Fibroblast of skin of left quadriceps (primary cell): Measurements from ENCODE around the gene SYCE1.
"Not testable (repeated sequence)": the region's sequence is repeated elsewhere in the genome, so short reads cannot be mapped to it uniquely, and the experiment has no call there.

Experiments used
- DNase-seq, 2 experiments: peaks; one replicate each; pipeline ENCODE4 v3.0.0-alpha.2; 2013; ENCODE audit warnings: low read depth in 2 of 2

The SYCE1 gene

DNA sequence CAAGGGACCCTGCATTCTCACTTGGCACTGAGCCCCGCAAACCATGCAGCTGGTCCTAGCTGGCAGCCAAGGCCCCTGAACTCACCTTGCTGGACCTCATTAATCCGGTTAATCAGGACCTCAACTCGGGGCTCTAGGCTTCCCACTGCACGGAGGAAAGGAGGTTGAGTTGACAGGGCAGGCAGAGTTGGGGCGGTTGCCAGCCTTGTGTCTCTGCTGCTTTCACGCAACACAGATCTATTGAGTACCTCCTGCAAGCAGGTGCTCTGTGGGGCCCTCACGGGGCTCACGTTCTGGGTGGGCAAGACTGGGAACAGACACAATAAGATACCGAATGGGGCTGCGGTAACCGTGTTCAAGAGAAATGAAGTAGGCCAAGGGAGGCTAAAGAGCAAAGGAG lies 6.2 kb downstream of the SYCE1 start:
- no peak for DNase-seq

DNA sequence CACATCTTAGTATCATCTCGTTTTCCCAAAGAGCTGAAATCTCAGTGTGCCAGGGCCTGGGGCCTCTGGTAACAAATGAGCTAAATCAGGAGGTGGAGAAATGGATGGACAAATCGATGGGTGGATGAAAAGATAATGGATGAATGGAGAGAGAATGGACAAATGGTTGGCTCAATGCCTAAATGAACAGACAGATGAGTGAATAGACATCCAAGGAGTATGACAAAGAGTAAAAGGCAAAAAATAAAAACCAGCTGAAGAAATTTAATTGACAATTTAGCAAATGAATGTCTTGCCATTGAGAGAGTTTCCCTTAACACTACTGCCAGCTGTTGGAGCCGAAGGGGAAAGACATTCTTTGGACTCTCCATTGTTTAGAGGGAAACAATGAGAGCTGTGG lies 8.0 kb downstream of the SYCE1 start:
- no peak for DNase-seq

DNA sequence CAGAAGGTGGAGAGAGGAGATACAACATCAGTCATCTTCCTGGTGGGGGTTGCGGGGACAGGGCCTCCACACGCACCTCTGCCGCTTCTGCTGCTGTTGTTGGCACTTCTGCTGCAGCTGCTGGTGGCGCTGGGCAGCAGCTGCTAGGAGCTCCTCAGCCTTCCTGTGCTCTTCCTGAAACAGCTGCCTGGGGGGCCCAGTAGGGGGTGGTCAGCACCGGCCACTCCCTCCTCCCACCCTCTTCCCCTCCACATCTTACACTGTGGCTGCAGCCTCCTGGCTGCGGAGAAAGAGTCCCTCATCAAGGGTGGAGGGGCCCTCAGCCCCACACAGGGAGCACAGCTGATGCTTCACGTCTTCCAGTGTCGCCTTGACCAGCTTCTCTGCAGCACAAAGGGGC lies 9.9 kb downstream of the SYCE1 start:
- no peak for DNase-seq

DNA sequence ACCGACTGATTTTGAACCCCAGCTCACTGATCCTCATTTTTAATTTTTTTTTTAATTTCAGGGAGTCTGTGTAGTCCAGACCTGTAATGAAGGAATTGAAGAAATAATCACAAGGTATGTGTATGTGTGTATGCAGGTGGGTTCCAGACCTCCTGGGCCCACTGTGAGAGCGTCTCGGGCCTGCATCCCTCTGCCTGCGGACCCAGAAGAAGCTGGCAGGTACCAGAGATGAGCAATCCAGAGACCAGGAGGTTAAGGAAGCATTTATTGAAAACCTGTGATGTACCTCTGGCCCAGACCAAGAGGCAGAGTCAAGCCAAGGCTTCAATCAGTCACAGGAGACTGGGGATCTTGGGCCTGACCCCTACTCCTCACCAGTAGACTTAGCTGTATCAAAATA lies 10.8 kb downstream of the SYCE1 start:
- no peak for DNase-seq

DNA sequence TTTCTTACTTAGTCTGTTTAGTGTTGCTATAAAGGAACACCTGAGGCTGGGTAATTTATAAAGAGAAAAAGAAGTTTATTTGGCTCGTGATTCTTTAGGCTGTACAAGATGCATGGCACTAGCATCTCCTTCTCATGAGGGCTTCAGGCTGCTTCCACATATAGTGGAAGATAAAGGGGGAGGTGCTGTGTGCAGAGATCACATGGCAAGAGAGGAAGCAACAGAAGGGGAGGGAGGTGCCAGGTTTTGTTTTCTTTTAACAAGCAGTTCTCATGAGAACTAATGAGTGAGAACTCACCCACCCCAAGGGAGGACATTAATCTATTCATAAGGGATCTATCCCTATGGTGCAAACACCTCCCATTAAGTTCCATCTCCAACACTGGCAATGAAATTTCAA lies 20.9 kb downstream of the SYCE1 start:
- DNase-seq: no peak

DNA sequence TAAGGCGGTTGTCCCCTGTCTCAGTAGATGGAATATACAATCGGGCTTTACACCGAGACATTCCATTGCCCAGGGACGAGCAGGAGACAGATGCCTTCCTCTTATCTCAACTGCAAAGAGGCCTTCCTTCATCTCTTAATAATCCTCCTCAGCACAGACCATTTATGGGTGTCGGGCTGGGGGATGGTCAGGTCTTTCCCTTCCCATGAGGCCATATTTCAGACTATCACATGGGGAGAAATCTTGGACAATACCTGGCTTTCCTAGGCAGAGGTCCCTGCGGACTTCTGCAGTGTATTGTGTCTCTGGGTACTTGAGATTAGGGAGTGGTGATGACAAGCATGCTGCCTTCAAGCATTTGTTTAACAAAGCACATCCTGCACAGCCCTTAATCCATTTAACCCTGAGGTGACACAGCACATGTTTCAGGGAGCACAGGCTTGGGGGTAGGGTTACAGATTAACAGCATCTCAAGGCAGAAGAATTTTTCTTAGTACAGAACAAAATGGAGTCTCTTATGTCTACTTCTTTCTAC lies 23.9 kb downstream of the SYCE1 start:
- not testable (repeated sequence) for DNase-seq

DNA sequence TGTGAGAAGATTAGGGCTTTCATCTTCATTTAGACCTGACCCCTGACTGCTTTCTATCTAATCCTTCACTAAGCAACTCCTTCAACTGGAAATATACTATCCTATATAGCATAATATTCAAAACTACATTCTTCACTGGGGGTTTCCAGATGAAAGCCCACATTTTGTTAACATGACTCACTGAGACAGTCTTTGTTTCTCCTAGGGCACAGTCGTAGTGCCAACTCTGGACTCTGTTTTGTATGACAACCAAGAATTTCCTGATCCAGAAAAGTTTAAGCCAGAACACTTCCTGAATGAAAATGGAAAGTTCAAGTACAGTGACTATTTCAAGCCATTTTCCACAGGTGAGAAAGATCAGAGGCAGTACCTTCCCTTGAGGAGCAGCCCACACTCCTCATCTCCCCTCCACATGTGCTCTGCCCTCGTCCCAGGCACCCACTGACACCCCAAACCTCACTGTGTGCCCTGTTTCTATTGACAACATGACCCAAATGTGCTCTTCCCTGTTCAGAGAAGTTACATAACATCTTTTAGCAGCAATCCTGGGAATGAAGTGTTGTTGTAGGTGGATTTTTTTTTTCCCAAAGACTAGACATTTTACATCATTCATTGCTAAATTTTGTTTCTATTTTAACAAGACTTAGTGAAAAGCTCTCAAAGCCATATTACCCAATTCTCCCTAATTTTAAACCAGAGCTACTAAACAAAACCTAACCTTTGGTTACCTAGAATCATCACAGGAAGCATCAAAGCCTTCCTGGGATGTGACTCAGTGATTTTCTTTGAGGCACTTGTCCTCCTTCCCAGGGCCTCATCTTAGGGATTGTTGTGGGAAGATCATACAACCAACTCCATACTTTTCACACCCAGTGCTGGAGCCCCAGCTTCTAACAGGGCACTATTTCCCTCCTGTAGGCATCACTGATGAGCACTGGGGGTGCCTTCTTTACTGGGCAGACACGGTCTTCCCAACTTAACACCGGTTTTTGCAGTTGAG lies 27.5 kb downstream of the SYCE1 start:
- DNase-seq: no peak

DNA sequence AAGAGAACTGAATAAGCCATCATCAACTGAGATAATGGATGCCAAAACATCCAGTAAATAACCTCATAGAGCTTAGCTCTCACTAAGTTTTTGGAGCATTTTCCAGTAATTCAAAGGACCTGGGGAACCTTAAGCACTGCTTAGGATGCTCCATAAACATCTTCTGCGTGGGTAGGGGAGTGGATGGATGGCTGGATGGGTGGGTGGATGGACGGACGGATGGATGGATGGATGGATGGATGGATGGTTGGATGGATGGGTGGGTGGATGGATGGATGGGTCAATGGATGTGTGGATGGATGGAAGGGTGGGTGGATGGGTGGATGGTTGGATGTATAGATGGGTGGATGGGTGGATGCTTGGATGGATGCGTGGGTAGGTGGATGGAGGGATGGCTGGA lies 29.2 kb downstream of the SYCE1 start:
- DNase-seq: no peak

DNA sequence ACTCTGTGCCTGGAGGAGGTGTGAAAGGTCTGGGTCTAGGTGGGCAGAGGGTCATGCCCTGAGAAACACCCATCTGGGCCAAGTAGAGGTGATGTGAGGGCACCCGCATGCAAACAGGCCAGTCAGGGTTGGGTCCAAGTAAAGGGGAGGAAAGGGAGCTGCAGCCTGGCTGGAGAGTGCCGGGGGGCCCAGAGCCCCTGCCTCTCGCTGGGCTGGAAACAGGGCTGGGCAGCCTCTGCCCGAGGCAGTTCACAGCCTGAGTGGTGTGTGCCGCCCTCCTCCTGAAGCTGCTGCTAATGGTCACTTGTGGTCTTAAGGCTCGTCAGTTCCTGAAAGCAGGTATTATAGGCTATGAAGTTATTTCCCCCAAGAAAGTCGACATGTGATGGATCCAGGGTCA lies 31.0 kb downstream of the SYCE1 start:
- DNase-seq: no peak

DNA sequence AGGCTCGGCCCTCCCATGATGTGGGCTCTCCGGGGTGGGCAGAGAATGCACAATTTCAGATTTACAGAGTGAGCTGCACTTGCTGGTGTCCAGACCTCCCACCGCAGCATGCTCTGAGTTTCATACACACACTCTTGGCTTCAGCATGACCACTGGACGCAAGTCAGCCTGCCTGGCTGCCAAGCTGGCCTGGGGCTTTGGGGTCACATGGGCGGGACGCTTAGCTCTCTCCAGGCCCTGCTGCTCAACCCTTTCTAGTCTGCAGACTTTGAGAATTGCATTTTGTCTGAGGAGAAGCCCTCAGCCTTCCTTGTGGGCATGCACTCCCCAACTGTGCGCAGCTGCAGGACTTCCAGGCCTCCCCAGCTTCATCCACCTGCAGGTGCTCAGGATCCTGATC lies 32.5 kb downstream of the SYCE1 start:
- DNase-seq: no peak

DNA sequence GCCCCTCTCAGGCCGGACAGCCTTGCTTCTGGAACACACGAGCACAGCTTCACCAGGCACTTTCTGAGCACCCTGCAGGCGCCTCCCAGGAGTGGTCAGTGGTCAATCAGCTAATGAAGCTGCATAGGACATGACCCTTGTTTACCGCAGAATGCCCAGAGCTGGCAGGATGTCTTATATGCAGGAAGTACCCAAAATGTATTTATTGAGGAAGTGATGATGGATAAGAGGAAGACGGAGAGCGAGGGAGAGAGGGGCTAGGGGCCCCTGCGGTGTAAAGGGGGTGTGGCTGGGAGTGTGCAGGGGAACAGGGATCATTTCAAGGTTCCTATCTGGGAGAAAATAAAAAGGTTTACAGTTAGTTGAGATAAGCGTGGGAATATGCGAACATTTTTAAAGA lies 34.9 kb downstream of the SYCE1 start:
- DNase-seq: no peak

DNA sequence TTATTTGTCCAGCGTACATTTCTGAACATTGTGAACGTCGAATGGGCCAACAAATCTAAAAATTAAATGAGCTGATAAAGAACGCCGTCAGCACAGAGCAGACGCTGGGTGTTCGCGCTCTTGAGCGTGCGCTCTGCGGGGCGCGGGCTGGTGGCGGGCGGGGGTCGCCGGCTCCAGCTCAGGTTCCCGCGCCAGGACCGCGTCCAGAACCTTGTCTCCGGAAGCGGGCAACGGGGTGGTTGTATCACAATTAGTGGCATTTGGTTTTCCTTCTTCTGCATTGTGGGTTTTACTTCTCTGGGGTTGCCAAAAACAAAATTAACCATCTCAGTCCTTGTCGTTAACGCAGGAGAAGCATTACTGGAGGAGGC lies 35.8 kb downstream of the SYCE1 start:
- DNase-seq: no peak

DNA sequence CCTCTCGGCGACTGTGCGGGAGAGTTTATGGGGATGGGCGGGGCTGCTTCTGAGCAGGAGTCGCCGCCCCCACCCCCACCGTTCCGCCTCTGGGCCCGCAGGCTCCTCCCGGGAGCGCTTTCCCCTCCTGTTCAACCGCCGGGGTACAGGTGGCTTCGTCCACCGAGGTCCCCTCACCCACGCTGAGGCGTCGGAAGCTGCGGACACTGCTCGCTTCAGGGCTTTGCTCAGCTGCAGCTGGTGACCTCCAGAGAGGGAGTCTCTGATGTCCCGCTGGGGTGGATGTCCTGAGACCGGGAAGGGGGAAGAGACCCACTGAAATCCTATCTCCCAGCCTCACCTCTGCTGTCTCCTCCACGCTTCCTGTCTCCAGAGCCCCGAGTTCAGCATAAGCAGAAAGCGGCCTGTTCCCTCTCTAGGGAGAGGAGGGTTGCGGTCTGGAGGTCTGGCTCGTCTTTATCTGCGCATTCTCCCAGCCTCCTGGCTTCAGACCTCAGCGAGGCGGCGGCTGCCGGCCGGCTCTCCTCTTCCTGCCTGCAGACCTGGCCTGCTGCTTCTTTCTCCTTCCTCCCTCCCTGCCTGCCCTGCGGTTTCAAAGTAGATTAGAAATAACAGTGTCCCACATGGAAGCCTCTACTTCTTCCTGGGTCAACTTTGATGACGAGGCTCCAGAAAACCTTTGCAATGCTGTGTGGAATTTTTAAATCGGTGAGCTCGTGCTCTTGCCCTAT lies 36.4 kb downstream of the SYCE1 start:
- DNase-seq: no peak

DNA sequence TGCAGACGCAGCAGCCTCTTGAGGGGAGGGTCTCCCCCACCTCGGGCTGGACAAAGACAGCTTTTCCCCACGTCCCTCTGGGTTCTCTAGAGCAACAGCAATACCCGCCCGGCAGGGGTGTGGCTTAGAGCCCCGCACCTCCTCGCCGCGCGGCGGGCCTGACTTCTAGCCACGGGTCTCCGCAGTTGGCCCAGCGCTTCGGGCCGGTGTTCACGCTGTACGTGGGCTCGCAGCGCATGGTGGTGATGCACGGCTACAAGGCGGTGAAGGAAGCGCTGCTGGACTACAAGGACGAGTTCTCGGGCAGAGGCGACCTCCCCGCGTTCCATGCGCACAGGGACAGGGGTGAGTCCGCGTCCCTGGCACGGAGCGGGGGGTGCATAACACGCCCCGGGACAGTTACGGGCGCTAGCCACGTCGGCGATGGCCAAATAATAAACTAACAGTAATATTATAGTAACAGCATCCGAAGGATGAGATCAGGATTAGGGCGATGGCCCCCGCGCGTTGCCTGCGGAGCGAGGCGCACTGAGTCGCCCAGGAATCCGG lies 37.0 kb downstream of the SYCE1 start:
- no peak for DNase-seq

DNA sequence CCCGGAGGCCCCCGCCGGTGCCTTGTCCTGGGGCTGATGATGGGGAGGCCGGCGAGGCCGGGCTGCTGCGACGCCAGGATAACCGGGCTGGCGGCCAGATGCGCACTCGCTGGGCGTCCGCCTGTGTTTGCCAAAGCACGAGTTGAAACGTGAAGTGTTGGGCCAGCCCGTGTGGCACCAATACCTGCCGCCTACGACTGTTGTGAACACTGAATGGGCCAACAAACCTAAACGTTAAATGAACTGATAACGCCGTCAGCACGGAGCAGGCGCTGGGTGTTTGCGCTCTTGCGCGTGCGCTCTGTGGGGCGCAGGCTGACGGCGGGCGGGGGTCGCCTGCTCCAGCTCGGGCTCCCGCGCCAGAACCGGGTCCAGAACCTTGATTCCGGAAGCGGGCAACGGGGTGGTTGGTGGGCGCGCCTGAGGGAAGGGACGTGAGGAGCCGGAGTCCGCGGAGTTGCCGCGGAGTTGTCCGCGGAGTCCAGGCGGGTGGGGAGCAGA lies 37.6 kb downstream of the SYCE1 start:
- DNase-seq: no peak

DNA sequence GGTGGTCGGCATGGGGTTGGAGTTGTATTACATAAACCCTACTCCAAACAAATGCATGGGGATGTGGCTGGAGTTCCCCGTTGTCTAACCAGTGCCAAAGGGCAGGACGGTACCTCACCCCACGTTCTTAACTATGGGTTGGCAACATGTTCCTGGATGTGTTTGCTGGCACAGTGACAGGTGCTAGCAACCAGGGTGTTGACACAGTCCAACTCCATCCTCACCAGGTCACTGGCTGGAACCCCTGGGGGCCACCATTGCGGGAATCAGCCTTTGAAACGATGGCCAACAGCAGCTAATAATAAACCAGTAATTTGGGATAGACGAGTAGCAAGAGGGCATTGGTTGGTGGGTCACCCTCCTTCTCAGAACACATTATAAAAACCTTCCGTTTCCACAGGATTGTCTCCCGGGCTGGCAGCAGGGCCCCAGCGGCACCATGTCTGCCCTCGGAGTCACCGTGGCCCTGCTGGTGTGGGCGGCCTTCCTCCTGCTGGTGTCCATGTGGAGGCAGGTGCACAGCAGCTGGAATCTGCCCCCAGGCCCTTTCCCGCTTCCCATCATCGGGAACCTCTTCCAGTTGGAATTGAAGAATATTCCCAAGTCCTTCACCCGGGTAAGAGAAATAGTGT lies 38.3 kb downstream of the SYCE1 start, which contains the start of gene CYP2E1:
CYP2E1 (plus strand) TSS at position 407 of the 632 bp plus-strand sequence; CDS start at position 440, 33 bp downstream.
- no peak for DNase-seq

DNA sequence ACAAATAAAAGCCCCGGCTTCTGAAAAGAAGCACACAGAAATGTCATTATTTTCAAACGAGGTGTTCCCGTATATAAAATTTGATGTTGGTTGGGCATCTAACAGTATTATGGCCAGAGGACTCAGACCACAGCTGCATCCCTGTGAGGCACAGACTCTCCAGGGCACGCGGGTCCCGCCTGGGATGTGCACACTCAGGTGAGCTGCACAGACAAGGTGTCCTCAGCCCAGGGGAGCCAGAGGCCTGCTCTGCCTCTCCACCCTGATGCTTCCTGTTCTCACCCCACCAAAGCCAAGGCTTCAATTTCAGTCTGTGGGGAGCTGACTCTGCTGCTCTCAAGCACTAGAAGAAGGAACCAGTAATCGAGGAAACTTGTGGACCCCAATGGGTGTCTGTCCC lies 39.9 kb downstream of the SYCE1 start:
- no peak for DNase-seq

DNA sequence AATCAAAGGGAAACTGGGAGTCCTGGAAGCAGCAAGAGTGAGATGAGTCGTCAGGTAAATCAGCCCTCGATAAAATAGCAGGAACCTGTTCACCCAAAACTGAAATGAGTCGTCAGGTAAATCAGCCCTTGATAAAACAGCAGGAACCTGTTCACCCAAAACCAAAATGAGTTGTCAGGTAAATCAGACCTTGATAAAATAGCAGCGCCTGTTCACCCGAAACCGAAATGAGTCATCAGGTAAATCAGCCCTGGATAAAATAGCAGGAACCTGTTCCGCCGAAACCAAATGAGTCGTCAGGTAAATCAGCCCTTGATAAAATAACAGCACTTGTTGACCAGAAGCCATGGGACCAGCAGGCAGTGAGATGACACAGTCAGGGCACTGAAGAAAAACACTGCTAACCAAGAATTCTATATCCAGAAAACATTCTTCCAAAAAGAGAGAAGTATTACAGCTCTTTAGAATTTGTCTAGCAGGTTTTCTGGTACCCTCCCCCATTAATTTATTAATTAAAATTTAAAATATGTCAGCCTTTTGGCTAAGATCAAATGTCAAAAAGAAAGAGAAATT lies 41.7 kb downstream of the SYCE1 start:
- DNase-seq: no peak

DNA sequence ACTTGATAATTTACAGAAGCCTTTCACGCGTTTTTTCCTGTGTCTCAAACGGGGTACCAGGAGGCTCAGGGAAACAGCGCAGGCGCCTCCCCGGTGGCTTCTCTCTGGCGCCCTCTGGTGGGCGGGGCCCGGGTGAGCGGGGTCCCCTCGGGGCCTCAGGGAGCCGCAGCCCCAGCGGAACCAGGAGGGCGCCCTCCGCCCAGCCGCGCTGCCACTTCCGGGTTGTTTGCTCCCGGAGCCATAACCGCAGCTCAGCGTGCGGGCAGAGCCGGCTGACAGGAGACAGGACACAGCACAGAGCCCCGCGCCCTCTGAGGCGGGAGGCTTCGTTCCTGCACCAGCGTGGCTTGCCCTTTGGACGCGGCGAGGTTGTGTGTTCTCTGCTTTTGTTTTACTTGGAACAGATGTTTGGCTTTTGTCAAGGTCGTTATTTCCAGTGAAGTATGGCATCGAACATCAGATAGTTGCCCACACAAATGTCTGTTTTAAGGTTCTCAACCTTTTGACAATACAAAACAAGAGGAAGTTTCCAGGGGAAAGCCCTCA lies 45.1 kb downstream of the SYCE1 start:
- peak; percentile 14 to 16 for DNase-seq

DNA sequence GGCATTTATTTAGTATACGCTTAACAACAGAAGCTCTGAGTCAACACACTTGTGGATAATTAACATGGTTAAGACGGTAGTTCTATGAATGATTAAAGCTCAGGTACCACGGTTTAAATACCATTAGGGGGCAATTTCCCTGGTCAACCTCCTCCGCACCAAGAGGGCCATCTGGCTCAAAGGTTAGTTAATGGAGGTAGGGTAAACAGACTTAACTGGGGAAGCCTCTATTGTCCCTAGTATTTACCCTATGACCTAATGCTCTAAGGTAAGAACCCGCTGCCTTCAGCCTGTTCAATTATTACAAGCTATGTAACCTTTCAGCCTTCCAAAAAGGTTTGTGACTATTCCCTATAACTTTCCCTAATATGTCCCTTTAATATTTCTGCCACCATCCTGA lies 46.9 kb downstream of the SYCE1 start:
- not testable (repeated sequence) for DNase-seq

DNA sequence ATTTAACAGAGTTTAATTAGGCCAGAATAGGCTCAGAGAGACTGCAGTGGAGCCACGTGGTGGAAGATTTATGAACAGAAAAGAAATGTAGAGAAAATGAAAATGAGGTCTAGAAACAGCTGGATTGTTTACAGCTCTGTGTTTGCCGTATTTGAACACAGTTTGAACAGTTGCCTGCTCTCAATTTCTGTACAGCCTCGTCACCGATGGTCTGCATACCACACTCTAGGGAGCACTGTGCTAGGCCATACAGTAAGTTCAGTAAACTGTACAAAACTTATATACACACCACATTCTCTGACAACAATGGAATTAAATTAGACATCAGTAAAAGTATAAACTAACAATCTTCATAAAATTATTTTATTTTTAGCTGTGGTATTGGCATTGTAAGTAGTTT lies 49.3 kb downstream of the SYCE1 start:
- no peak for DNase-seq
